H9 (cell line): ENCODE results near the gene NRM. TPM values are rescaled to one million over a fixed set of nuclear protein-coding genes. Genes with fewer than 3 reads are reported as not detected.

Source experiments
- DNase-seq: peaks from one replicate; pipeline ENCODE4 v3.0.0-alpha.2; 2017
- H2AFZ ChIP-seq: one replicate; pipeline ENCODE4 v1.6.1; 2013; ENCODE audit warnings: mild to moderate bottlenecking, low read length, control low read depth, moderate library complexity
- H2AK5ac ChIP-seq: 2 replicates; pipeline ENCODE4 v1.6.1; 2013; ENCODE audit warnings: low read length, control low read depth, mixed read lengths; ENCODE audit not compliant: insufficient read length
- H2BK120ac ChIP-seq: one replicate; pipeline ENCODE4 v1.6.1; 2013; ENCODE audit warnings: low read depth, mild to moderate bottlenecking, low read length, control low read depth, inconsistent platforms; ENCODE audit not compliant: poor library complexity, severe bottlenecking
- H2BK12ac ChIP-seq: 2 replicates; pipeline ENCODE4 v1.6.1; 2013; ENCODE audit warnings: low read length, control low read depth, mixed read lengths, low read depth; ENCODE audit not compliant: insufficient read length
- H2BK15ac ChIP-seq: 2 replicates; pipeline ENCODE4 v1.6.1; 2013; ENCODE audit warnings: low read depth, low read length, control low read depth
- H2BK20ac ChIP-seq: one replicate; pipeline ENCODE4 v1.6.1; 2013; ENCODE audit warnings: low read depth, mild to moderate bottlenecking, low read length, control low read depth, inconsistent platforms; ENCODE audit not compliant: poor library complexity, severe bottlenecking
- H2BK5ac ChIP-seq: 2 replicates; pipeline ENCODE4 v1.6.1; 2013; ENCODE audit warnings: low read length, control low read depth, mixed read lengths; ENCODE audit not compliant: insufficient read length
- H3K14ac ChIP-seq: 2 replicates; pipeline ENCODE4 v1.6.1; 2013; ENCODE audit warnings: low read length, control low read depth; ENCODE audit not compliant: insufficient read depth
- H3K18ac ChIP-seq: 2 replicates; pipeline ENCODE4 v1.6.1; 2013; ENCODE audit warnings: low read depth, mild to moderate bottlenecking, mixed read lengths, low read length, control low read depth; ENCODE audit not compliant: insufficient read length
- H3K23ac ChIP-seq: 2 replicates; pipeline ENCODE4 v1.6.1; 2013; ENCODE audit warnings: low read length, control low read depth, mixed read lengths, low read depth; ENCODE audit not compliant: insufficient read length
- H3K23me2 ChIP-seq: 2 replicates; pipeline ENCODE4 v1.6.1; 2013; ENCODE audit warnings: low read depth, mild to moderate bottlenecking, mixed read lengths, low read length, control low read depth; ENCODE audit not compliant: insufficient read length, poor library complexity, severe bottlenecking
- H3K27ac ChIP-seq: 2 replicates; pipeline ENCODE4 v1.5.1; 2013; ENCODE audit warnings: low read length, control low read depth, mixed read lengths, low read depth; ENCODE audit not compliant: insufficient read length
- H3K27me3 ChIP-seq: 2 replicates; pipeline ENCODE4 v1.6.1; 2013; ENCODE audit warnings: low read length, control low read depth, inconsistent platforms; ENCODE audit not compliant: insufficient read depth
- H3K4ac ChIP-seq: 2 replicates; pipeline ENCODE4 v1.6.1; 2013; ENCODE audit warnings: low read depth, mild to moderate bottlenecking, control low read depth, inconsistent platforms, low read length, moderate library complexity
- H3K4me1 ChIP-seq: 2 replicates; pipeline ENCODE4 v1.6.1; 2013; ENCODE audit warnings: low read length, control low read depth, inconsistent platforms; ENCODE audit not compliant: insufficient read depth
- H3K4me2 ChIP-seq: 2 replicates; pipeline ENCODE4 v1.6.1; 2013; ENCODE audit warnings: low read length, control low read depth, mixed read lengths; ENCODE audit not compliant: insufficient read length, insufficient read depth
- H3K56ac ChIP-seq: 2 replicates; pipeline ENCODE4 v1.6.1; 2013; ENCODE audit warnings: low read depth, mild to moderate bottlenecking, mixed read lengths, low read length, control low read depth; ENCODE audit not compliant: insufficient read length
- H3K79me1 ChIP-seq: 2 replicates; pipeline ENCODE4 v1.6.1; 2013; ENCODE audit warnings: low read depth, mild to moderate bottlenecking, moderate library complexity, low read length, control low read depth, inconsistent platforms; ENCODE audit not compliant: insufficient read depth, poor library complexity, severe bottlenecking
- H3K79me2 ChIP-seq: 2 replicates; pipeline ENCODE4 v1.6.1; 2013; ENCODE audit warnings: low read length, control low read depth, inconsistent platforms; ENCODE audit not compliant: insufficient read depth
- H3K9ac ChIP-seq: 2 replicates; pipeline ENCODE4 v1.6.1; 2013; ENCODE audit warnings: low read length, control low read depth, mixed read lengths; ENCODE audit not compliant: insufficient read length; ENCODE audit errors: extremely low read depth
- H3K9me3 ChIP-seq: one replicate; pipeline ENCODE4 v1.6.1; 2013; ENCODE audit warnings: low read depth, low read length, inconsistent platforms; ENCODE audit not compliant: control insufficient read depth
- H3T11ph ChIP-seq: one replicate; pipeline ENCODE4 v1.6.1; 2013; ENCODE audit warnings: mild to moderate bottlenecking, low read length, control low read depth, inconsistent platforms
- H4K20me1 ChIP-seq: one replicate; pipeline ENCODE4 v1.6.1; 2013; ENCODE audit not compliant: control insufficient read depth, insufficient read length, insufficient read depth
- H4K5ac ChIP-seq: 2 replicates; pipeline ENCODE4 v1.6.1; 2013; ENCODE audit warnings: low read depth, mild to moderate bottlenecking, mixed read lengths, low read length, control low read depth; ENCODE audit not compliant: insufficient read length
- H4K8ac ChIP-seq: replicated peaks from 2 replicates; pipeline ENCODE4 v1.6.1; 2013; ENCODE audit warnings: low read length, control low read depth, mixed read lengths, low read depth; ENCODE audit not compliant: insufficient read length
- H4K91ac ChIP-seq: 2 replicates; pipeline ENCODE4 v1.6.1; 2013; ENCODE audit warnings: low read depth, mild to moderate bottlenecking, moderate library complexity, mixed read lengths, low read length, control low read depth; ENCODE audit not compliant: insufficient read length
- H3K27ac Mint-ChIP-seq, 3 experiments: 2 replicates in 2 of 3; 3 replicates in 1 of 3; pipeline ENCODE4 v1.8.0; 2020 to 2021; ENCODE audit warnings: mixed read lengths in 3 of 3, mild to moderate bottlenecking in 1 of 3, moderate library complexity in 1 of 3
- H3K27me3 Mint-ChIP-seq: 2 replicates; pipeline ENCODE4 v1.8.0; 2021; ENCODE audit warnings: low read depth, mild to moderate bottlenecking, moderate library complexity, mixed read lengths
- H3K36me3 Mint-ChIP-seq, 3 experiments: 2 replicates in 2 of 3; 3 replicates in 1 of 3; pipeline ENCODE4 v1.8.0; 2020 to 2021; ENCODE audit warnings: low read depth in 3 of 3, mixed read lengths in 3 of 3; ENCODE audit not compliant: insufficient read depth in 1 of 3
- H3K4me1 Mint-ChIP-seq, 2 experiments: 2 replicates each; pipeline ENCODE4 v1.8.0; 2020; ENCODE audit warnings: mixed read lengths in 2 of 2
- H3K4me3 Mint-ChIP-seq, 2 experiments: 2 replicates in 1 of 2; 3 replicates in 1 of 2; pipeline ENCODE4 v1.8.0; 2020 to 2021; ENCODE audit warnings: mild to moderate bottlenecking in 2 of 2, mixed read lengths in 2 of 2, moderate library complexity in 1 of 2
- H3K9me3 Mint-ChIP-seq, 2 experiments: 2 replicates in 1 of 2; 3 replicates in 1 of 2; pipeline ENCODE4 v1.8.0; 2020; ENCODE audit warnings: mild to moderate bottlenecking in 2 of 2, mixed read lengths in 2 of 2, moderate library complexity in 1 of 2
- WGBS: extraction: QIAGEN DNeasy Blood & Tissue Kit; methylation state at CpG from one replicate; pipeline ENCODE4 v1.1.7; 2013; ENCODE audit warnings: missing lambda C conversion rate, low lambda C conversion rate, mixed read lengths; ENCODE audit not compliant: insufficient read length; ENCODE audit errors: extremely low coverage; 5-methylcytosine and 5-hydroxymethylcytosine counted together
- total RNA-seq: library from RNA; stranded (reverse); gene quantifications from 2 replicates; pipeline ENCODE4 v1.2.1, GENCODE V29; 2021
- TF ChIP-seq, protein P1 (sequence below): fragments of 200-600 bp; sonication (generic); conservative IDR thresholded peaks from 3 replicates; pipeline ENCODE4 v1.8.0; 2021; ENCODE audit warnings: antibody characterized with exemption, mild to moderate bottlenecking

Gene NRM
- total RNA-seq, 1 experiment from 2014 or later = 36.5 TPM

DNA sequence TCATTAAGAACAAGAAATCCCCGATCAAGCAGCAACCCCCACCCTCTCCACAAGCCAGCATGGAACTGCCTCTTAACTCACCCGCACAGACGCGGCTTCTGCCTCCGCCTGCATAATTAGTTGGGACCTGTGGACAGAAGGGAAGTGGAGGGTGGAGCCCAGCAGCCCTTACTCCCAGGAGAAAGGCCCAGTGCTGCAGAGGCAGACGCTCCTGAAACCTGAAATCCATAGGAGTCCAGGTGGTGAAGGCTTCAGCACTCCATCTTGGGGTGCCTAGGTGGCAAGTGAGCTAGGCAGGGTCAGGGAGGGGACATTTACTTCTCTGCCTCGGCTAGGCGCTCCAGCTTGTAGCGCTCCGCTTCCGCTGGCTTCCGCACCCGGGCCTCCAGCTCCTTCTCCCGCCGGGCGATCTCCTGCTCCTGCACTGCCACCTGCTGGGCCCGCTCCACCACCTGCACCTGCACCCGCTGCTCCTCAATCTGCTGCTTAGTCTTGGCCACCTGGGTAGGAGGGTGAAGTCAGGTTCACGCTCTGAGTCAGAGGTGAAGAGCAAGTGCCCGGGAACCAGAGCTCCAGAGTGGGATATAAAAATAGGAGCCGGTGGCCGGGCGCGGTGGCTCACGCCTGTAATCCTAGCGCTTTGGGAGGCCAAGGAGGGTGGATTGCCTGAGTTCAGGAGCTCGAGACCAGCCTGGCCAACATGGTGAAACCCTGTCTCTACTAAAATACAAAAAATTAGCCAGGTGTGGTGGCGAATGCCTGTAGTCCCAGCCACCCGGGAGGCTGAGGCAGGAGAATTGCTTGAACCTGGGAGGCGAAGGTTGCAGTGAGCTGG is 40.0 kb upstream of the NRM start:
- Histone ChIP-seq H4K20me1 (no peaks in the 10 kb centered on the region), H2BK12ac (no peak overlapping the region), H3K9me3 (no peaks in the 10 kb centered on the region), H3K23ac (no peak overlapping the region), H2AFZ (no peak overlapping the region), H2BK20ac (no peak overlapping the region), H3K18ac (no peak overlapping the region), H3K79me1 (no peaks in the 10 kb centered on the region), H2AK5ac (no peak overlapping the region), H2BK15ac (no peak overlapping the region), H3K4me1 (no peaks in the 10 kb centered on the region), H3K27ac (no peak overlapping the region), H2BK120ac (no peak overlapping the region), H3K4ac (no peak overlapping the region), H3K9ac (no peak overlapping the region), H3K79me2 (no peaks in the 10 kb centered on the region), H4K5ac (no peak overlapping the region), H2BK5ac (no peak overlapping the region), H3K4me2 (no peak overlapping the region), H4K91ac (no peak overlapping the region), H4K8ac (no peak overlapping the region), H3K56ac (no peak overlapping the region), H3K23me2 (no peaks in the 10 kb centered on the region), H3K27me3 (no peaks in the 10 kb centered on the region), H3T11ph (no peak overlapping the region), H3K14ac (no peak overlapping the region)
- Mint-ChIP-seq H3K36me3 (peaks cover 23 to 71% (median 46%) of the 10 kb centered on the region in 3 experiments), H3K9me3 (no peaks in the 10 kb centered on the region), H3K27me3 (peaks cover 3% of the 10 kb centered on the region; the same call in 1 of the 2 replicates), H3K4me3 (no peak overlapping the region), H3K4me1 (peaks cover 2% of the 10 kb centered on the region in 2 experiments; a peak in 1 of 4 replicates), H3K27ac (peak overlapping the region in 2 of 3 experiments; percentile 38 to 46; a peak in 3 of 7 replicates)
- TF ChIP-seq, protein P1, sequence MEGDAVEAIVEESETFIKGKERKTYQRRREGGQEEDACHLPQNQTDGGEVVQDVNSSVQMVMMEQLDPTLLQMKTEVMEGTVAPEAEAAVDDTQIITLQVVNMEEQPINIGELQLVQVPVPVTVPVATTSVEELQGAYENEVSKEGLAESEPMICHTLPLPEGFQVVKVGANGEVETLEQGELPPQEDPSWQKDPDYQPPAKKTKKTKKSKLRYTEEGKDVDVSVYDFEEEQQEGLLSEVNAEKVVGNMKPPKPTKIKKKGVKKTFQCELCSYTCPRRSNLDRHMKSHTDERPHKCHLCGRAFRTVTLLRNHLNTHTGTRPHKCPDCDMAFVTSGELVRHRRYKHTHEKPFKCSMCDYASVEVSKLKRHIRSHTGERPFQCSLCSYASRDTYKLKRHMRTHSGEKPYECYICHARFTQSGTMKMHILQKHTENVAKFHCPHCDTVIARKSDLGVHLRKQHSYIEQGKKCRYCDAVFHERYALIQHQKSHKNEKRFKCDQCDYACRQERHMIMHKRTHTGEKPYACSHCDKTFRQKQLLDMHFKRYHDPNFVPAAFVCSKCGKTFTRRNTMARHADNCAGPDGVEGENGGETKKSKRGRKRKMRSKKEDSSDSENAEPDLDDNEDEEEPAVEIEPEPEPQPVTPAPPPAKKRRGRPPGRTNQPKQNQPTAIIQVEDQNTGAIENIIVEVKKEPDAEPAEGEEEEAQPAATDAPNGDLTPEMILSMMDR = peak; percentile 71
- peak; percentile 92 for DNase-seq
- WGBS = no CpG with 5 or more reads among the region's 30 CpGs
